Spleen (tissue), 7 donors: ENCODE measurements around the gene IRAK1BP1.

Experiments used
- POLR2AphosphoS5 ChIP-seq, 3 donors: sonication (generic); formaldehyde crosslinking; IDR thresholded peaks; one replicate each; pipeline ENCODE4 v1.5.1; 2017; ENCODE audit warnings: antibody characterized with exemption in 3 of 3
- TF ChIP-seq, protein P1 (sequence below), 11 experiments: fragments of 200-600 bp in 7 of 11; fragments of 450-650 bp in 4 of 11; sonication (generic) in 4 of 11; IDR thresholded peaks in 8 of 11; conservative IDR thresholded peaks in 3 of 11; 1 replicate in 7 of 11; 2 replicates in 4 of 11; pipeline versions ENCODE4 v1.4.0 to v1.8.0; 2016 to 2021; ENCODE audit warnings: antibody characterized with exemption in 11 of 11, inconsistent platforms in 4 of 11, mild to moderate bottlenecking in 1 of 11
- donor health status: DM: no; HTN: no; CAD: no; lungs with moderate emphysema.
- donor health status: DM: no; HTN: no; CAD: no.
- donor health status: DM: no; HTN: no; CAD: no.

DNA sequence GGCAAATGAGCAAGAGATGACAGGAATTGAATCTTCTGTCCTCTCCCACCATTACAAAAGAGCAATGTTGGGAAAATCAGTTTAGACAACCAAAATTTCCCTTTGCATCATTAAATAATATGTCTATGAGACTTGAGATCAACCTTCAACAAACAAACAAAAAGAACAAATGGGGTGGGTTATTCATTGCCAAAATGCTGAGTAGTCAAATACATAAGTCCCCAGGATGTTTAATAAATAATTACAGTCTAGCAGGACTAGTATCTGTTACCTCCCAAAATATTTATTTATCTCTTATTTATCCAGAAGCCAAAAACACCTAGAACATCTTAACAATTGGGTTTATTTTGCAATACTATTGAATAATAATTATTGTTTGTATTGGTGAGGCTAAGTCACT lies 16.2 kb upstream of the IRAK1BP1 start:
- TF ChIP-seq, protein P1, sequence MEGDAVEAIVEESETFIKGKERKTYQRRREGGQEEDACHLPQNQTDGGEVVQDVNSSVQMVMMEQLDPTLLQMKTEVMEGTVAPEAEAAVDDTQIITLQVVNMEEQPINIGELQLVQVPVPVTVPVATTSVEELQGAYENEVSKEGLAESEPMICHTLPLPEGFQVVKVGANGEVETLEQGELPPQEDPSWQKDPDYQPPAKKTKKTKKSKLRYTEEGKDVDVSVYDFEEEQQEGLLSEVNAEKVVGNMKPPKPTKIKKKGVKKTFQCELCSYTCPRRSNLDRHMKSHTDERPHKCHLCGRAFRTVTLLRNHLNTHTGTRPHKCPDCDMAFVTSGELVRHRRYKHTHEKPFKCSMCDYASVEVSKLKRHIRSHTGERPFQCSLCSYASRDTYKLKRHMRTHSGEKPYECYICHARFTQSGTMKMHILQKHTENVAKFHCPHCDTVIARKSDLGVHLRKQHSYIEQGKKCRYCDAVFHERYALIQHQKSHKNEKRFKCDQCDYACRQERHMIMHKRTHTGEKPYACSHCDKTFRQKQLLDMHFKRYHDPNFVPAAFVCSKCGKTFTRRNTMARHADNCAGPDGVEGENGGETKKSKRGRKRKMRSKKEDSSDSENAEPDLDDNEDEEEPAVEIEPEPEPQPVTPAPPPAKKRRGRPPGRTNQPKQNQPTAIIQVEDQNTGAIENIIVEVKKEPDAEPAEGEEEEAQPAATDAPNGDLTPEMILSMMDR (IDR thresholded peaks at IDR 0.05 in 8 of 11, conservative IDR thresholded peaks at IDR 0.05 in 3 of 11), result no peak
- no peak for TF ChIP-seq POLR2AphosphoS5 (IDR thresholded peaks at IDR 0.05)
